Endothelial cell (in vitro differentiated cells): ENCODE measurements around the gene QSOX1. TPM values are rescaled to one million over a fixed set of nuclear protein-coding genes. Genes with fewer than 3 reads are reported as not detected.

Experiments used
- DNase-seq: peaks from one replicate; pipeline ENCODE4 v3.0.0; 2021; ENCODE audit warnings: low spot score
- H3K27ac Mint-ChIP-seq: one replicate; pipeline ENCODE4 v1.8.0; 2021; ENCODE audit warnings: mixed read lengths, inconsistent platforms; ENCODE audit not compliant: unreplicated experiment
- H3K27me3 Mint-ChIP-seq: one replicate; pipeline ENCODE4 v1.8.0; 2021; ENCODE audit warnings: mild to moderate bottlenecking, moderate library complexity, mixed read lengths, inconsistent platforms; ENCODE audit not compliant: unreplicated experiment
- H3K36me3 Mint-ChIP-seq: one replicate; pipeline ENCODE4 v1.8.0; 2021; ENCODE audit warnings: mild to moderate bottlenecking, low read depth, mixed read lengths, inconsistent platforms; ENCODE audit not compliant: unreplicated experiment
- H3K4me1 Mint-ChIP-seq: one replicate; pipeline ENCODE4 v1.8.0; 2021; ENCODE audit warnings: mild to moderate bottlenecking, mixed read lengths, inconsistent platforms; ENCODE audit not compliant: unreplicated experiment
- H3K4me3 Mint-ChIP-seq: one replicate; pipeline ENCODE4 v1.8.0; 2021; ENCODE audit warnings: mild to moderate bottlenecking, mixed read lengths, inconsistent platforms; ENCODE audit not compliant: unreplicated experiment
- H3K9me3 Mint-ChIP-seq: one replicate; pipeline ENCODE4 v1.8.0; 2021; ENCODE audit warnings: mixed read lengths, inconsistent platforms; ENCODE audit not compliant: unreplicated experiment
- CTCF ChIP-seq: fragments of 200-600 bp; sonication (generic); IDR thresholded peaks from one replicate; pipeline ENCODE4 v1.5.0; 2021; ENCODE audit warnings: antibody characterized with exemption; ENCODE audit not compliant: unreplicated experiment
- total RNA-seq: library from RNA; stranded (reverse); fragmentation: NEBNext Ultra II Directional; extraction: Animal tissue kit (Norgen Biotek cat#: 25700); gene quantifications from one replicate; pipeline ENCODE4 v1.2.1, GENCODE V29; 2021; ENCODE audit not compliant: unreplicated experiment

The QSOX1 gene
- total RNA-seq, 1 donor from 2014 or later: 199 TPM

DNA sequence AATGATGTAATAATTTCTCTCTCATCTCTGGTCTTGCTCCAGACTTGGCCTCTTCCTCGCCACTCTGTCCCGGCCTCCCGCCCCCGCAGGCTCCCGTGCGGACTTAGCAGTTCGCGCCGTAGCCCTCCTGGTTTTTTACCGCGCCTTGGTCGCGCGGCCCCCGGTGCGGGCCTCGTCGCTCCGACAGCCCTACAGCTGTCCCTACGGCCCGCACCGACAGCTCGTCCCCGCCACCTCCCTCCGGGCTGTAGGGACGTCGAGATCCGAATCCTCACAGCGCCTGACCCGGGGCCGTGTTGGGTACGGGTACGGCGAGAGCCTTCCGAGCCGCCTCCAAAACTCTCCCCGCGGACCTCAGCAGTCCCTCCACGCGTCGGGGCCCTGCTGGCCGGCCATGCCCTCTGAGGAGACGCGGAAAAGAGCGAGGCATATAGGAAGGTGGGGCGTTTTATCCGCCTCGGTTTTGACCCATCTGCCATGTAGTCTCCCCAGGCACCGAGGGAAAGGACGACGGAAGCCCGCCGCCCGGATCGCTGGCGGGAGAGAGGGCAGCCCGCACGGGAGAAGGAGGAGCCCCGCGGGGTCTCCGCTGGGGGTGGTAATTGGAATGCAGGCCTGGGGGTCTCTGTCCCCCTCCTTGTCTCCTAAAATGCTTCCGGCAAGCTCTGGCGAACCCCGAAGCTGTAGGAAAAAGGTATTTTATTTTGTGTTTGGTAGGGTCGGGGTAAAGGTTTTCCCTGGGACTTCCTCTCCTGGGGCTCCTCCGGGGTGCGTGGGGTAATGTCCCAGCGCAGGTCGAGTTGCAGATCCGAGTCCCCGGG is 78.7 kb downstream of the QSOX1 start:
- peaks cover 22% of the 10 kb centered on the region for H3K4me1 Mint-ChIP-seq
- DNase-seq: no peak
- peaks cover 2% of the 10 kb centered on the region for H3K36me3 Mint-ChIP-seq
- H3K27me3 Mint-ChIP-seq: peaks cover 38% of the 10 kb centered on the region
- no peak overlapping the region for H3K4me3 Mint-ChIP-seq
- H3K9me3 Mint-ChIP-seq: no peaks in the 10 kb centered on the region
- TF ChIP-seq CTCF: no peak
- H3K27ac Mint-ChIP-seq: no peak overlapping the region

GRCh38 chr1:180234369-180235076 is 79.9 kb downstream of the QSOX1 start:
- Mint-ChIP-seq H3K36me3 (no peaks in the 10 kb centered on the region), H3K4me1 (peaks cover 18% of the 10 kb centered on the region), H3K9me3 (no peaks in the 10 kb centered on the region), H3K4me3 (peak overlapping the region; percentile 82), H3K27ac (no peak overlapping the region), H3K27me3 (peaks cover 34% of the 10 kb centered on the region)
- TF ChIP-seq CTCF: no peak
- DNase-seq: peak; percentile 29

- no peak for TF ChIP-seq CTCF
- no peak overlapping the region for H3K4me3 Mint-ChIP-seq
- H3K27me3 Mint-ChIP-seq: peaks cover 34% of the 10 kb centered on the region
- no peak overlapping the region for H3K27ac Mint-ChIP-seq
- no peak for DNase-seq
- H3K4me1 Mint-ChIP-seq: peaks cover 18% of the 10 kb centered on the region
- no peaks in the 10 kb centered on the region for H3K9me3 Mint-ChIP-seq
- no peaks in the 10 kb centered on the region for H3K36me3 Mint-ChIP-seq
Measured at GRCh38 chr1:180235077-180235501, 80.4 kb downstream of the QSOX1 start.

DNA sequence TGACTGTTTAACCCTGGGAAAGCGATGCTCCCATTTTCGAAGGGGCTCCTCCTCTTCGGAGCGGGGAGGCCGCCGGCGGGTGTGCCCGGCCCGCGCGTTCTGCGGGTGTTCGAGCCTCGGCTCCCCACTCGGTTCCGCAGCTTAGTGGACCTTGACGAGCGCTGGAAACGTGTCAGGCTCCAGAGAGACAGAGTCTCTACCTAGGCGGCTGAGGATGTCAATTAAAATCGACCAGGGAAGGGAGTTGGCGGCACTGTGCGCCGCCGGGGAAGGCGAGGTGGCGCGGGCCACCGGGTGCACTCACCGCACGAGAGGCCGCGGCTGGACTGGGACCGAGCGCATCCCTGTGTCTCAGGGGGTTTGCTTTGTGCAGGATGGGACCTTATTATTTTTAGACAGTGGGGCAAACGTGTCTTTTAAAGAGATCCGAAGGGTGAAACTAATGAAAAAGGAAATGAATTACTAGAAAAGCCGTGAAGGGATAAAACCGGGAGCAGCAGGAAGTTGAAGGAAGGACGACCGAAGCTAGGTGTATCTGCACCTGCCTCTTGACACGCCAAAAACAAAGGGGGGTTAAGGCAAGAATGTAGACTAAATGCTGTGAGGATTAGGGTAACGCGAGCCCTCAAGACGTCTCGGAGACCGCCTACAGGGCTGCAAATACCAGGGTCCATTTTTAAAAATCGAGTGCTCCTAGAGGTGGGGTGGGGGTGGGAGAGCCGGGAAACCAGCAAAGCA is 81.0 kb downstream of the QSOX1 start:
- Mint-ChIP-seq H3K27ac (no peak overlapping the region), H3K27me3 (peaks cover 34% of the 10 kb centered on the region), H3K4me1 (peaks cover 18% of the 10 kb centered on the region), H3K4me3 (no peak overlapping the region), H3K9me3 (no peaks in the 10 kb centered on the region), H3K36me3 (no peaks in the 10 kb centered on the region)
- no peak for TF ChIP-seq CTCF
- no peak for DNase-seq
